HL-60 (cell line): ENCODE results near the gene MUC22.
"Not testable (repeated sequence)": the region's sequence is repeated elsewhere in the genome, so short reads cannot be mapped to it uniquely, and the experiment has no call there.

Source experiments
- DNase-seq, 2 experiments: peaks; one replicate each; pipeline ENCODE4 v3.0.0-alpha.2; 2010 to 2020; ENCODE audit warnings: low read depth in 1 of 2, low spot score in 1 of 2
- H3K27ac ChIP-seq: fragments of 250-450 bp; sonication (Bioruptor Pico); replicated peaks from 2 replicates; pipeline ENCODE4 v1.5.1; 2020; ENCODE audit warnings: mild to moderate bottlenecking, moderate library complexity
- H3K27me3 ChIP-seq: fragments of 250-450 bp; sonication (Bioruptor Pico); 2 replicates; pipeline ENCODE4 v1.5.1; 2021; ENCODE audit warnings: mild to moderate bottlenecking, moderate library complexity; ENCODE audit not compliant: insufficient read depth, poor library complexity, severe bottlenecking
- H3K4me3 ChIP-seq: replicated peaks from 2 replicates; pipeline ENCODE4 v1.5.1; 2011; ENCODE audit warnings: mild to moderate bottlenecking, control low read depth, low read length; ENCODE audit not compliant: insufficient read depth
- CTCF ChIP-seq: IDR thresholded peaks from one replicate; pipeline ENCODE4 v1.5.1; 2011; ENCODE audit warnings: low read length, control low read depth, inconsistent platforms; ENCODE audit not compliant: insufficient read depth
- GABPA ChIP-seq: IDR thresholded peaks from 2 replicates; pipeline ENCODE4 v1.6.1; 2012; ENCODE audit warnings: low read depth
- POLR2AphosphoS5 ChIP-seq: IDR thresholded peaks from 2 replicates; pipeline ENCODE4 v1.6.1; 2012; ENCODE audit warnings: low read depth
- REST ChIP-seq: IDR thresholded peaks from 2 replicates; pipeline ENCODE4 v1.6.1; 2012; ENCODE audit warnings: low read depth; ENCODE audit not compliant: insufficient replicate concordance
- SPI1 ChIP-seq: IDR thresholded peaks from 2 replicates; pipeline ENCODE4 v1.6.1; 2012; ENCODE audit warnings: low read depth, mild to moderate bottlenecking, borderline replicate concordance

MUC22 gene

DNA sequence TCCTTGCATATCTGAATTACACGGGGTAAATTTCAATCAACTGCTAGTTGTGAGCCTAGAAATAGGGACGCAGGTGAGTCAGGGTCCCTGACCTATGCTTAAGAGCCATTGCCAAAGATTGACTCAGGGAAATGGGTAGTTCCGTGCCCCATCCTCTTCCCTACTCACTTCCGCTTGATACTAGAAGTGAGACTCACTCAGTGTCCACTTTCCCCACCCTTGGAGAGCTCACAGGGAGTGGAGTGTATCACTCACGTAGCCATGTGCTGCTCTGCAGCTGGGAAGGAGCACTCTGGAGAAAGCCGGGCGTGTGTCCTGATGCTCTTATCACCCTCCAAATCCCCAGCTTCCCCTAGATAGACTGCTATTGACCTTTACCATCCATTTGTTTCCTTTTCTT, 543 bp upstream of the MUC22 start:
- DNase-seq = no peak
- TF ChIP-seq GABPA = no peak
- TF ChIP-seq SPI1 = no peak
- no peak for TF ChIP-seq REST
- no peak for TF ChIP-seq POLR2AphosphoS5
- TF ChIP-seq CTCF = no peak
- H3K27me3 ChIP-seq = peaks cover 2% of the 10 kb centered on the region
- no peak overlapping the region for H3K4me3 ChIP-seq
- H3K27ac ChIP-seq = no peak overlapping the region

- no peak overlapping the region for H3K27ac ChIP-seq
- no peak overlapping the region for H3K4me3 ChIP-seq
- DNase-seq = no peak
- TF ChIP-seq SPI1 (no peak), POLR2AphosphoS5 (no peak), CTCF (no peak), REST (no peak), GABPA (no peak)
- H3K27me3 ChIP-seq = peaks cover 4% of the 10 kb centered on the region
Observed at GRCh38 chr6:31011153-31011552, 879 bp downstream of the MUC22 start.

- TF ChIP-seq SPI1 = no peak
- TF ChIP-seq GABPA = no peak
- TF ChIP-seq POLR2AphosphoS5 = no peak
- TF ChIP-seq REST = no peak
- no peak for TF ChIP-seq CTCF
- Histone ChIP-seq H3K27ac (no peak overlapping the region), H3K27me3 (peaks cover 6% of the 10 kb centered on the region), H3K4me3 (no peak overlapping the region)
- no peak for DNase-seq
Observed at GRCh38 chr6:31016659-31017299, 6.5 kb downstream of the MUC22 start.

- not testable (repeated sequence) for DNase-seq, H3K27me3 ChIP-seq, H3K27ac ChIP-seq, H3K4me3 ChIP-seq
Observed at GRCh38 chr6:31017436-31017835, 7.2 kb downstream of the MUC22 start.
